Upper lobe of left lung (tissue), 6 donors: ENCODE results near the gene PTPRD. TPM values are rescaled to one million over a fixed set of nuclear protein-coding genes. Genes with fewer than 3 reads are reported as not detected.

Experiments
- ATAC-seq, 2 donors: fragments of 200-7000 bp; cut with Tn5 transposase; one replicate each; pipeline ENCODE4 v1.9.1; 2022; ENCODE audit warnings: mild to moderate bottlenecking in 2 of 2, moderate library complexity in 2 of 2; ENCODE audit not compliant: low FRiP score in 2 of 2
- DNase-seq, 2 donors: peaks; one replicate each; pipeline ENCODE4 v3.0.0-alpha.2; 2019 to 2020
- H3K27ac ChIP-seq, 4 donors: fragments of 200-600 bp; sonication (generic); one replicate each; pipeline ENCODE4 v1.5.1; 2016 to 2019
- H3K27me3 ChIP-seq, 4 donors: fragments of 200-600 bp; sonication (generic); one replicate each; pipeline ENCODE4 v1.5.1; 2017 to 2019
- H3K36me3 ChIP-seq, 4 donors: fragments of 200-600 bp; sonication (generic); one replicate each; pipeline ENCODE4 v1.5.1; 2016 to 2019
- H3K4me1 ChIP-seq, 4 donors: fragments of 200-600 bp; sonication (generic); one replicate each; pipeline ENCODE4 v1.5.1; 2018 to 2019
- H3K4me3 ChIP-seq, 4 donors: fragments of 200-600 bp; sonication (generic); one replicate each; pipeline ENCODE4 v1.5.1; 2017 to 2019; ENCODE audit warnings: mild to moderate bottlenecking in 2 of 4, moderate library complexity in 1 of 4
- H3K9me3 ChIP-seq, 4 donors: fragments of 200-600 bp; sonication (generic); one replicate each; pipeline ENCODE4 v1.5.1; 2018 to 2019
- CTCF ChIP-seq, 6 experiments: fragments of 450-650 bp in 4 of 6; fragments of 200-600 bp in 2 of 6; sonication (generic) in 2 of 6; IDR thresholded peaks; one replicate each; pipeline ENCODE4 v1.5.1; 2016 to 2019; ENCODE audit warnings: antibody characterized with exemption in 6 of 6
- EP300 ChIP-seq, 4 donors: sonication (generic); formaldehyde crosslinking; IDR thresholded peaks; one replicate each; pipeline ENCODE4 v1.5.1; 2017; ENCODE audit warnings: antibody characterized with exemption in 4 of 4, control low read depth in 2 of 4
- POLR2A ChIP-seq, 4 donors: fragments of 450-650 bp; IDR thresholded peaks; one replicate each; pipeline ENCODE4 v1.5.1; 2016 to 2017; ENCODE audit warnings: antibody characterized with exemption in 4 of 4, mild to moderate bottlenecking in 2 of 4
- POLR2AphosphoS5 ChIP-seq, 2 donors: sonication (generic); formaldehyde crosslinking; IDR thresholded peaks; one replicate each; pipeline ENCODE4 v1.5.1; 2017; ENCODE audit warnings: antibody characterized with exemption in 2 of 2
- WGBS, 2 donors: methylation state at CpG; one replicate each; pipeline ENCODE4 v1.1.5; 2017 to 2018; 5-methylcytosine and 5-hydroxymethylcytosine counted together
- total RNA-seq, 6 donors: library from RNA; depleted of rRNA in 4 of 6; stranded (reverse); fragments of >200 nt in 4 of 6; gene quantifications; one replicate each; pipeline versions ENCODE4 v1.1.0 to v1.2.1, GENCODE V29; 2016 to 2021
- donor health status: DM: no; HTN: no; CAD: no; lungs with moderate emphysema.
- donor health status: DM: no; HTN: yes; CAD: no; lungs with severe emphysema.

PTPRD gene
- total RNA-seq, 6 donors from 2014 or later: 7.4 to 46.1 (median 14.5) TPM

GRCh38 chr9:8649807-8650206, 1963.0 kb downstream of the PTPRD start:
- Histone ChIP-seq H3K4me1 (no peaks in the 10 kb centered on the region), H3K27ac (no peak overlapping the region), H3K9me3 (no peaks in the 10 kb centered on the region), H3K27me3 (no peaks in the 10 kb centered on the region), H3K36me3 (no peaks in the 10 kb centered on the region), H3K4me3 (no peak overlapping the region)
- 72 to 80% methylated on average over 4 of the region's 4 CpGs for WGBS, 2 donors
- DNase-seq (no peak), ATAC-seq (peak in 1 of 2 donors; percentile 56)
- TF ChIP-seq EP300 (IDR thresholded peaks at IDR 0.05) (no peak), POLR2AphosphoS5 (IDR thresholded peaks at IDR 0.05) (no peak), POLR2A (IDR thresholded peaks at IDR 0.05) (no peak), CTCF (IDR thresholded peaks at IDR 0.05) (no peak)

GRCh38 chr9:8649160-8649559, 1963.6 kb downstream of the PTPRD start:
- no peak for DNase-seq
- ATAC-seq: peak in 1 of 2 donors; percentile 70
- no peaks in the 10 kb centered on the region for H3K4me1 ChIP-seq
- TF ChIP-seq EP300 (IDR thresholded peaks at IDR 0.05): no peak
- no peak for TF ChIP-seq POLR2A (IDR thresholded peaks at IDR 0.05)
- TF ChIP-seq POLR2AphosphoS5 (IDR thresholded peaks at IDR 0.05): no peak
- no peak for TF ChIP-seq CTCF (IDR thresholded peaks at IDR 0.05)
- no peaks in the 10 kb centered on the region for H3K9me3 ChIP-seq
- no peak overlapping the region for H3K4me3 ChIP-seq
- no peak overlapping the region for H3K27ac ChIP-seq
- WGBS, 2 donors: 49 to 63% methylated on average over 2 of the region's 2 CpGs
- H3K27me3 ChIP-seq: no peaks in the 10 kb centered on the region
- H3K36me3 ChIP-seq: no peaks in the 10 kb centered on the region

DNA sequence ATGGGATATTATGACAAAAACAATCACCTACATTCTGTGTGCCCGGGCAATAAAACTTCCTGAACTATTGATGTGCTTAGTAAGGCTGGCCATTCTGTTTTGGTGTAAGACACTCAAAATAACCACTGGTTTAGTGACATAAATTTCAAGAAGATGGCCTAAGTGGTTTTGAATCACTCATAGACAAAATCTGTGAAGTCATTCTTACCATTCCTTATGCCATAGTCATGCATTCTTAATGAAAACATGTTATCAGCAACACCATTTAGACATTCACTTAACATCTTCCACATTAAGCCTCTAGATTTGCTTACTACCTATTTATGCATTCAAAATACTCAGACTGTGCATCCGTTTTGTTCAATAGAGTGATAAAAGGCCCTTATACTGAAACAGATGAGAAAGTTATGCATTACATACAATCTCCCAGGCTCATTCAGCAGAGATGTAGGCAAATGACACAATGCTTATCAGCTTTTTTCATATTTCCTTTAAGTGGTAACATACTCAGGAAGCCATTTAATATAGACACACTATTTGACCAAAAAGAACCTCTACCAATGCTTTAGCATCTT, 1964.4 kb downstream of the PTPRD start:
- Histone ChIP-seq H3K27ac (no peak overlapping the region), H3K9me3 (no peaks in the 10 kb centered on the region), H3K4me1 (no peaks in the 10 kb centered on the region), H3K36me3 (no peaks in the 10 kb centered on the region), H3K4me3 (no peak overlapping the region), H3K27me3 (no peaks in the 10 kb centered on the region)
- no peak for ATAC-seq
- no peak for DNase-seq
- 66 to 77% methylated on average over 2 of the region's 2 CpGs for WGBS, 2 donors
- no peak for TF ChIP-seq CTCF (IDR thresholded peaks at IDR 0.05)
- no peak for TF ChIP-seq POLR2A (IDR thresholded peaks at IDR 0.05)
- no peak for TF ChIP-seq EP300 (IDR thresholded peaks at IDR 0.05)
- TF ChIP-seq POLR2AphosphoS5 (IDR thresholded peaks at IDR 0.05): no peak

- no peak overlapping the region for H3K27ac ChIP-seq
- H3K36me3 ChIP-seq: no peaks in the 10 kb centered on the region
- WGBS, 2 donors: 92 to 93% methylated on average over 6 of the region's 6 CpGs
- DNase-seq: no peak
- H3K27me3 ChIP-seq: no peaks in the 10 kb centered on the region
- H3K4me1 ChIP-seq: no peaks in the 10 kb centered on the region
- ATAC-seq: no peak
- H3K9me3 ChIP-seq: no peaks in the 10 kb centered on the region
- H3K4me3 ChIP-seq: no peak overlapping the region
- TF ChIP-seq POLR2AphosphoS5 (IDR thresholded peaks at IDR 0.05) (no peak), EP300 (IDR thresholded peaks at IDR 0.05) (no peak), POLR2A (IDR thresholded peaks at IDR 0.05) (no peak), CTCF (IDR thresholded peaks at IDR 0.05) (no peak)
Measured at GRCh38 chr9:8647824-8648223, 1965.0 kb downstream of the PTPRD start.

DNA sequence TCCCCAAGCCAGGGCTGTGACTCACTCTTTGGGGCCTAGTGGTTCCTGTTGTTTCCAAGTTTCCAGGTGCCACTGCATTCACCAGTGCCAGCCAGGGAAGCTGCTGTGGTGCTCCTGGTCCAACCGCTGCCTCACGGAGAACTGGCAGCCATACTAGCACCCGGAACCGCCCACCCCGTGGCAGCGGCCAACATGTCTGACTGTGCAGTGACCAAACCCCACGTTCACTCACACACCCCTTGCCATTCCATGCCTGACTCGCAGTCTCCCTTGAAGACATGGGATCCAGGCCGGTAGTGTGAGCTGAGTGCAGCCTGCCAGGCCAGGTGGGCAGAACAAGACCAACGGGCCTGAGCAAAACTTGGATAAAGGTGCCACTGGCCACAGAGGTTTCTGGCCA, 1968.2 kb downstream of the PTPRD start:
- Histone ChIP-seq H3K9me3 (no peaks in the 10 kb centered on the region), H3K27me3 (no peaks in the 10 kb centered on the region), H3K36me3 (no peaks in the 10 kb centered on the region), H3K4me3 (no peak overlapping the region), H3K27ac (no peak overlapping the region), H3K4me1 (no peaks in the 10 kb centered on the region)
- ATAC-seq (no peak), DNase-seq (peak in 1 of 2 donors; percentile 59)
- TF ChIP-seq EP300 (IDR thresholded peaks at IDR 0.05) (no peak), POLR2AphosphoS5 (IDR thresholded peaks at IDR 0.05) (no peak), POLR2A (IDR thresholded peaks at IDR 0.05) (no peak), CTCF (IDR thresholded peaks at IDR 0.05) (no peak)
- 91 to 96% methylated on average over 2 to 8 of the region's 10 CpGs for WGBS, 2 donors
